Heart right ventricle (tissue), 16 donors: ENCODE measurements around the gene PPY. TPM values are rescaled to one million over a fixed set of nuclear protein-coding genes. Genes with fewer than 3 reads are reported as not detected.
A peak's percentile ranks its signal among the peaks of the same experiment; 100 is the strongest.

ENCODE experiments used
- ATAC-seq, 8 donors: fragments of 200-7000 bp; cut with Tn5 transposase; one replicate each; pipeline ENCODE4 v1.9.1; 2020; ENCODE audit warnings: mild to moderate bottlenecking in 8 of 8, moderate library complexity in 8 of 8, moderate number of reproducible peaks in 1 of 8
- DNase-seq, 2 donors: peaks; one replicate each; pipeline ENCODE4 v3.0.0-alpha.2; 2020
- H3K27ac ChIP-seq, 10 donors: fragments of 200-600 bp; sonication (generic) in 2 of 10; one replicate each; pipeline versions ENCODE4 v1.5.0 to v1.8.0; 2020 to 2022; ENCODE audit warnings: mild to moderate bottlenecking in 3 of 10
- H3K27me3 ChIP-seq, 7 donors: fragments of 200-600 bp; one replicate each; pipeline ENCODE4 v1.8.0; 2021 to 2022; ENCODE audit warnings: mild to moderate bottlenecking in 2 of 7
- H3K36me3 ChIP-seq, 9 donors: fragments of 200-600 bp; sonication (generic) in 1 of 9; one replicate each; pipeline versions ENCODE4 v1.5.0 to v1.8.0; 2020 to 2022; ENCODE audit warnings: mild to moderate bottlenecking in 2 of 9
- H3K4me1 ChIP-seq, 9 donors: fragments of 200-600 bp; sonication (generic) in 1 of 9; one replicate each; pipeline versions ENCODE4 v1.5.0 to v1.8.0; 2020 to 2022; ENCODE audit warnings: mild to moderate bottlenecking in 4 of 9
- H3K4me3 ChIP-seq, 10 donors: fragments of 200-600 bp; sonication (generic) in 2 of 10; one replicate each; pipeline versions ENCODE4 v1.5.0 to v1.8.0; 2020 to 2022; ENCODE audit warnings: mild to moderate bottlenecking in 7 of 10, moderate library complexity in 2 of 10
- H3K9me3 ChIP-seq, 11 donors: fragments of 200-600 bp in 10 of 11; sonication (generic) in 2 of 11; one replicate each; pipeline versions ENCODE4 v1.5.0 to v1.8.0; 2013 to 2022; ENCODE audit warnings: mild to moderate bottlenecking in 2 of 11, control low read depth in 1 of 11, moderate library complexity in 1 of 11
- WGBS, 2 donors: extraction: QIAGEN DNeasy Blood & Tissue Kit; methylation state at CpG; one replicate each; pipeline ENCODE4 v1.1.7; 2013; ENCODE audit warnings: inconsistent platforms in 1 of 2; 5-methylcytosine and 5-hydroxymethylcytosine counted together
- intact Hi-C, 10 donors: fragments of 100-400 bp; cut with DNase I; formaldehyde crosslinking; loops; one replicate each; pipeline versions ENCODE4 v1.11.1 to v1.14.2; 2022
- polyA plus RNA-seq, 2 donors: library from polyadenylated mRNA; stranded (reverse); fragments of 200-250 nt; gene quantifications; one replicate each; pipeline ENCODE4 v1.2.3, GENCODE V29; 2013
- total RNA-seq, 10 donors: library from RNA; stranded (reverse); fragmentation: NEBNext Ultra II Directional in 3 of 10; extraction: Animal tissue kit (Norgen Biotek cat#: 25700) in 3 of 10; gene quantifications; one replicate each; pipeline versions ENCODE4 v1.2.1 to v1.2.4, GENCODE V29; 2021 to 2023
- TF ChIP-seq, protein P1 (sequence below), 9 donors: fragments of 200-600 bp; sonication (generic) in 2 of 9; IDR thresholded peaks; one replicate each; pipeline versions ENCODE4 v1.5.0 to v1.8.0; 2021 to 2022; ENCODE audit warnings: antibody characterized with exemption in 9 of 9, mild to moderate bottlenecking in 5 of 9, moderate library complexity in 1 of 9
- donor health status: Arrhythmogenic right ventricular cardiomyopathy.
- donor health status: ischemic (EF 13 %, LVEDD 7.1; RV severe dilation, severe dysfunction).
- donor health status: healthy with polysubstance abuse.
- donor health status: DM: no; HTN: yes; CAD: no.
- donor health status: DM: no; HTN: no; CAD: no.
- donor health status: ischemic (EF 25% LVEDD 6.9; RV normal size, moderate dysfunction).
- donor health status: ischemic (EF 25% LVEDD 5.7; RV mildly dilated, moderate dysfunction).
- donor health status: healthy.
- donor health status: DM: yes; HTN: yes; CAD: no.
- donor health status: Ischemic cardiomyopathy.
- donor health status: ischemic (EF 35%, LVEDD 5.7; RV mildly dilated, moderate dysfunction).
- donor health status: nonischemic (EF 11% LVEDD 7.7; RV severe dilation, severe dysfunction).
- donor health status: DM: yes; HTN: yes; CAD: no.
- donor health status: PGD.
- donor health status: ischemic (EF 29% LVEDD 5.4; RV normal size, mild dysfunction).
- donor health status: nonischemic (EF 23%, LVEDD 6.1; RV moderate dilation, normal function).

PPY gene
- total and polyA plus RNA-seq, 12 donors: not detected

DNA sequence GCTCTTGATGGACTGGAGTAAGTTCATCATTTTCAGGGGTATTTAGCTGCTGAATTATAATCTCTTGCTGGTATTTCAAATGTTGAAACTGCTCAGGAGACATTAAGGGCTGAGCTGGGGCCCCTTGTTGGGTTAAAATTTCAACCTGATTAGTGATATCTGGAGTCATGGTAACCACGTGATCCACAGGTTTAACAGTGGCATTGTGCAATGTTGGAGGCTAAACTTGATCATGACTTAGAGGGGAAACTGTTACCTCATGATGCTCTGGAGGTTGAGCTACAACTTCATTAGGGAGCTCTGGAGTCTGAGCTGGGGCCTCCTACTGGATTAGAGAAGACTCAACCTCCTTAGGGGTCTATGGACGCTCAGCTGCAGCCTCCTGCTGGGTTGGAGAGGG is 17.7 kb downstream of the PPY start:
- DNase-seq: no peak
- intact Hi-C loops: no loop called here
- TF ChIP-seq, protein P1, sequence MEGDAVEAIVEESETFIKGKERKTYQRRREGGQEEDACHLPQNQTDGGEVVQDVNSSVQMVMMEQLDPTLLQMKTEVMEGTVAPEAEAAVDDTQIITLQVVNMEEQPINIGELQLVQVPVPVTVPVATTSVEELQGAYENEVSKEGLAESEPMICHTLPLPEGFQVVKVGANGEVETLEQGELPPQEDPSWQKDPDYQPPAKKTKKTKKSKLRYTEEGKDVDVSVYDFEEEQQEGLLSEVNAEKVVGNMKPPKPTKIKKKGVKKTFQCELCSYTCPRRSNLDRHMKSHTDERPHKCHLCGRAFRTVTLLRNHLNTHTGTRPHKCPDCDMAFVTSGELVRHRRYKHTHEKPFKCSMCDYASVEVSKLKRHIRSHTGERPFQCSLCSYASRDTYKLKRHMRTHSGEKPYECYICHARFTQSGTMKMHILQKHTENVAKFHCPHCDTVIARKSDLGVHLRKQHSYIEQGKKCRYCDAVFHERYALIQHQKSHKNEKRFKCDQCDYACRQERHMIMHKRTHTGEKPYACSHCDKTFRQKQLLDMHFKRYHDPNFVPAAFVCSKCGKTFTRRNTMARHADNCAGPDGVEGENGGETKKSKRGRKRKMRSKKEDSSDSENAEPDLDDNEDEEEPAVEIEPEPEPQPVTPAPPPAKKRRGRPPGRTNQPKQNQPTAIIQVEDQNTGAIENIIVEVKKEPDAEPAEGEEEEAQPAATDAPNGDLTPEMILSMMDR (IDR thresholded peaks at IDR 0.05): no peak
- no peak overlapping the region for H3K4me3 ChIP-seq
- peaks cover 3 to 20% (median 10%) of the 10 kb centered on the region in 9 donors for H3K4me1 ChIP-seq
- peaks cover 0 to 42% (median 12%) of the 10 kb centered on the region in 7 donors for H3K27me3 ChIP-seq
- 79 to 84% methylated on average over 2 of the region's 2 CpGs for WGBS, 2 donors
- H3K36me3 ChIP-seq: no peaks in the 10 kb centered on the region
- ATAC-seq: no peak
- H3K27ac ChIP-seq: no peak overlapping the region
- H3K9me3 ChIP-seq: no peaks in the 10 kb centered on the region

DNA sequence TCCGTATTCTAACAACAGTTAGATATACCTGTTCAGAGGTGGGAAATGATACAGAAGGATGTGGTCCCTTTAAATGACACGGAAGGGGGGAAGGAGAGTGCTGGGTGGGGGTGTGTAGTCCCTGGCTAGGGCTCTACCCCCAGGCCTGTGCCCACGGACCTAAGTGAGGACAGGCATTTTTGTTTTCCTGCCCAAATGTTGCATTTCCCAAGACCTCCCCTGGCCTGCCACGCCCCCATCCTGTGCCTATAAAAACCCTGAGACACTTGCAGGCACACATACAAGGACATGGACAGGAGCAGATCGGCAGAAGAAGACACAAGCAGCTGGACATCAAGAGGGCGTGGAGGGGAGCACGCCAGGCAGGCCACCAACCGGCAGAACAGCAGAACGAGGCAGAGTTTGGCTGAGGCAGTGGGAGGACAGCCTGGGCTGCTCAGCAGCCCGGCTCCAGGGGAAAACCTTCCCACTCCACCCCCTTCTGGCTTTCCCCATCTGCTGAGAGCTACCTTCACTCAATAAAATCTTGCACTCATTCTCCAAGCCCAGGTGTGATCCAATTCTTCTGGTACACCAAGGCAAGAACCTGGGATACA is 21.7 kb downstream of the PPY start:
- TF ChIP-seq, protein P1 (IDR thresholded peaks at IDR 0.05): no peak
- Histone ChIP-seq H3K4me1 (peaks cover 0 to 12% (median 6%) of the 10 kb centered on the region in 9 donors), H3K9me3 (no peaks in the 10 kb centered on the region), H3K27ac (no peak overlapping the region), H3K36me3 (no peaks in the 10 kb centered on the region), H3K4me3 (no peak overlapping the region), H3K27me3 (peaks cover 0 to 13% (median 5%) of the 10 kb centered on the region in 7 donors)
- intact Hi-C loops: no loop called here
- no peak for DNase-seq
- WGBS, 2 donors: 75 to 76% methylated on average over 10 of the region's 10 CpGs
- ATAC-seq: no peak

DNA sequence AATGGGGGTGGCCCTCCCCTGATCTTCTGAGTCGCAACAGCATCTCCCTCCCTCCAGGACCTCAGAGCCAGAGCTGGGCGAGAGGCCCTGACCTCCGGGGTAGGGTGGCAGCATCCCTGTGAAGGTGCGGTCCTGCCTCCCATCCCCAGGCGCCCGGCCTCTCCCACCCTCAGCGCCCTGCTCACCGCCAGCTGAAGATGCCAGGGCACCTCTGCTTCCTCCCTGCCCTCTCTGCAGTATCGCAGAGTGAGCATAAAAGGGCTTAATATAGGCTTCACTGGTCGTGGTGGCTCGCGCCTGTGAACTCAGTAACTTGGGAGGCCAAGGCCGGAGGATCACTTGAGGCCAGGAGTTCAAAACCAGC is 24.3 kb downstream of the PPY start:
- Histone ChIP-seq H3K4me3 (peak overlapping the region in 6 of 10 donors; percentile 45 to 56 (median 50)), H3K4me1 (peaks cover 0 to 12% (median 6%) of the 10 kb centered on the region in 9 donors), H3K9me3 (no peaks in the 10 kb centered on the region), H3K27me3 (peaks cover 0 to 10% (median 0%) of the 10 kb centered on the region in 7 donors), H3K36me3 (no peaks in the 10 kb centered on the region), H3K27ac (no peak overlapping the region)
- 67 to 71% methylated on average over 13 of the region's 13 CpGs for WGBS, 2 donors
- DNase-seq: no peak
- intact Hi-C loops: no loop called here
- no peak for ATAC-seq
- TF ChIP-seq, protein P1 (IDR thresholded peaks at IDR 0.05): peak in 1 of 9 donors; percentile 4

DNA sequence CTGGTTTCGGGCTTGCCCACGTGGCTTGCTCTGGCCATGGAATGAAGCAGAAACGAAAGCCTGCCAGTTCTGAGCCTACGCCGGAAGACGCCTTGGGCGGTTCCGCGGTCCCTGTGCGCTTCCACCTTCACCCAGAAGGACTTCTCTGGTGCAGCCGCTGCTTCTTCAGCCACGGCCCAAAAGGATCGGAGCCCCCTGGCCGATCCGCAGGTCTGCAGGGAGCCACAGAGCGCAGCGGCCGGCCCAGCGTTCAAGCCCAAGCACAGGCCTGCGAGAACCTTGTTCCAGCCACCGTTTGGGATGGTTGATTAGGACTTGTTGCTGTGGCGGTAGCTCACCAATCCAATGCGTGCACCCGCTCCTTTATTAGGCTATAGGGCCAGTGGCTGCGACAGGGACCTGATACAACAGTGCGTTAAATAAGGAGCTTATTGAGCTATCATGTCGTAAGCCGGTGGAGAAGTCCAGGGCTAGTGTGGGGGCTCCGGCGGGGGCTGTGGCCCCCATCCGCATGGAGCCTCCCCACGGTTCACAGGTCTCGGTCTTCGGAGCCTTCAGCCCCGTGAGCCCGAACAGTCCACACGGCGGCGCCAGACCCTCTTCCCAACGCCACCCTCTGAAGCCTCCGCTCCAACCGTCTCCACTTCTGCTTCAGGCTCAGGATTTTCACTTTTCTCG is 24.8 kb downstream of the PPY start:
- TF ChIP-seq, protein P1 (IDR thresholded peaks at IDR 0.05): peak in 7 of 9 donors; percentile 48 to 72 (median 62)
- Histone ChIP-seq H3K36me3 (no peaks in the 10 kb centered on the region), H3K27me3 (peaks cover 0 to 9% (median 0%) of the 10 kb centered on the region in 7 donors), H3K9me3 (no peaks in the 10 kb centered on the region), H3K27ac (peak overlapping the region in 1 of 10 donors; percentile 14), H3K4me3 (peak overlapping the region in 8 of 10 donors; percentile 22 to 56 (median 49)), H3K4me1 (peaks cover 0 to 12% (median 6%) of the 10 kb centered on the region in 9 donors)
- WGBS, 2 donors: 14 to 16% methylated on average over 42 to 43 of the region's 43 CpGs
- intact Hi-C loops: no loop called here
- peak in 7 of 8 donors; percentile 45 to 83 (median 77) for ATAC-seq
- DNase-seq: peak; percentile 34 to 40
